GM21390 (cell line): ENCODE results near the gene POC5.
A peak's percentile ranks its signal among the peaks of the same experiment; 100 is the strongest.
"Not testable (repeated sequence)": the region's sequence is repeated elsewhere in the genome, so short reads cannot be mapped to it uniquely, and the experiment has no call there.

Source experiments
- ATAC-seq: cut with Tn5 transposase; IDR thresholded peaks from one replicate; pipeline ENCODE4 v1.9.1; 2021; ENCODE audit not compliant: unreplicated experiment

Gene POC5, protein sequence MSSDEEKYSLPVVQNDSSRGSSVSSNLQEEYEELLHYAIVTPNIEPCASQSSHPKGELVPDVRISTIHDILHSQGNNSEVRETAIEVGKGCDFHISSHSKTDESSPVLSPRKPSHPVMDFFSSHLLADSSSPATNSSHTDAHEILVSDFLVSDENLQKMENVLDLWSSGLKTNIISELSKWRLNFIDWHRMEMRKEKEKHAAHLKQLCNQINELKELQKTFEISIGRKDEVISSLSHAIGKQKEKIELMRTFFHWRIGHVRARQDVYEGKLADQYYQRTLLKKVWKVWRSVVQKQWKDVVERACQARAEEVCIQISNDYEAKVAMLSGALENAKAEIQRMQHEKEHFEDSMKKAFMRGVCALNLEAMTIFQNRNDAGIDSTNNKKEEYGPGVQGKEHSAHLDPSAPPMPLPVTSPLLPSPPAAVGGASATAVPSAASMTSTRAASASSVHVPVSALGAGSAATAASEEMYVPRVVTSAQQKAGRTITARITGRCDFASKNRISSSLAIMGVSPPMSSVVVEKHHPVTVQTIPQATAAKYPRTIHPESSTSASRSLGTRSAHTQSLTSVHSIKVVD

DNA sequence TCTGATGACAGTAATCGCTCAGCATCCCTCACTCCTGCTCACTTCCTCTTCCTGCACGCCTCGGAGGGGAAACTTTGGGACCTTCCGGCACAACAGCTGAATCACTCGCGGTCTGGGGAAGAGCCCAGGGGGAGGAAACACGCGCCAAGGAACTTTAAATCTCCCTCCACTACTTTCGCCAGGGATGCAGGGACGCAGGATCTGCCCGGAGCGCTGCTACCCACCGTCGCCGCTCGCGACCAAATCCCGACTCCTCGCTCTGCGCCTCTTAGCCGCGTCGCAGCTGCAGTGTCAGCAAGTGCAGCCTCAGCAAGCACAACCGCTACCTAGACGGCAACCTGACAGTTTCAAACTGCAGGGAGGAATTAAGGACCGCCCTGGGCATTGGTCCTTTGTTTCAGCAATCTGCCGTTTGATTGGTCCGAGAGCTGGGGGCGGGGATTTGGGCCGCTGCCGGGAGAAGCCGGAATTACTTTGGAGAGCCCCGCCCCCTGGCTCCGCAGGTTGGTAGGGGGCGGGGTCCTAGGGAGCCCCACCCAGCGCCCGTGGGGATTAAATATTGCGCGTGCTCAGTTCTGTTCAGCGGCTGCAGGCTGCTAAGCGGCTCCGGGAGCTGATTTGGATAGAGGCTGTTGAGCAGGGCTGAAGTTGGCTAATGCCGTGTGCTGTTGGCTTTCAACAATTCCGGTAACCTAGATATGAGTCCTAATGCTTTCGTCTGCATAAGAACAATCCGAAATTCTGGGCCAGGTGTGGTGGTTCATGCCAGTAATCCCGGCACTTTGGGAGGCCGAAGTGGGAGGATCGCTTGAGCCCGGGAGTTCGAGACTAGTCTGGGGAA lies at the start of gene POC5:
Gene POC5 (minus strand): TSS at position 356 of the 841 bp plus-strand sequence. CDS start 4,500 bp downstream, outside the sequence.
- peak; percentile 90 for ATAC-seq

DNA sequence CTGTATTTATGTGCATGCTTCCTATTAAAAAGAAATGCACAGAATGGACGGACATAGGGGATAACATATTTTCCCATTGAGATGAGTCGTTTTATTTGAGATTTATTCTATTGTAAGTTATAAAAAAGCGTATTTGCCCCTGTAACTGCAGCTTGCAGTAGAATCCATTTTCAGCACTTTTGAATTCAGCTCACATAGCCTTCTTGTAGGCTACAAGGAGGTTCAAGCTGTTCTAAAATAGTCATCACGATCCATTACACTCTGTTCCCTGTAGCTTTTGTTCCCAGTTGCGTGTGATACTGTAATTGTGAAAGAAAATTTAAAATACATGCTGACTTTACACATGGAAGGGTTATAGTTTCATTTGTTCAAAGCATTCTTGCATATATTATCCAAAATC lies 40.9 kb upstream of the POC5 start:
- no peak for ATAC-seq

DNA sequence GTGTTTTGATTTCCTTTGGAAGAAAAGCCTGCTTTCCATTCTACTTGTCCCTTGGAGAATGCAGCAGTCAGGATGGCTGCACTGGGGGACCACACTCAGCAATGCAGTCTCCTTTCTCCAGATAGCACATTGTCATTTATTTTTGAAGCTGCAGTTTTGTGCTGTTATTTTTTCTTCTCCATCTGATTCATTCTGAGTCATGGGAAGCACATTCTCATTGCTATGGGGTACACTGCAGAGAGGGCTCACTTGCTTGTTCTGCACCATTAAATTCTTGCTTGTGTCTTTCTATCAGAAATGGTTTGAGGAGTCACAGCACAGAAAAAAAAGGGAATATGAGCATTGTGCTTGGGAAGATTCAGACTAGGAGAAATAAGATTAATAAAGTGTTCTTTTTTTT lies 39.7 kb upstream of the POC5 start:
- ATAC-seq, result no peak

DNA sequence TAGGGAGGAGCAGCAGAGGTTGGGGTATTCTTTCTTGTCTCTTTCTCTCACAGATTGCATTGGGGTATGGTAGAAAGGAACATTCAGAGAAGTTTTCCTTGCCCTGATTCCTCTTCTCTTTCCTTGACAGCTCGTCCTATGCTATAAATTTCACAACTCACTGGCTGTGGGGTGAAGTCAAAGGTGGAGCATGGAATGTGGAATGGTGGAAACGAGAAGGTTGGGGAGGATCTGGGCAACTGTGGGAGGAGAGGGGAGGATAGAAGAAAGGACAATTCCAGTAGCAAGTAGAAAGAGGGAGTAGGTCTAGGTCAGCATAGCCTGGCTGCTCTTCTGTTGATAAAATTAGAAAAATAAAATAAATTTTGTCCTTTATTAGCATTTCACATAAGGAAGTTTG lies 39.0 kb upstream of the POC5 start:
- no peak for ATAC-seq

DNA sequence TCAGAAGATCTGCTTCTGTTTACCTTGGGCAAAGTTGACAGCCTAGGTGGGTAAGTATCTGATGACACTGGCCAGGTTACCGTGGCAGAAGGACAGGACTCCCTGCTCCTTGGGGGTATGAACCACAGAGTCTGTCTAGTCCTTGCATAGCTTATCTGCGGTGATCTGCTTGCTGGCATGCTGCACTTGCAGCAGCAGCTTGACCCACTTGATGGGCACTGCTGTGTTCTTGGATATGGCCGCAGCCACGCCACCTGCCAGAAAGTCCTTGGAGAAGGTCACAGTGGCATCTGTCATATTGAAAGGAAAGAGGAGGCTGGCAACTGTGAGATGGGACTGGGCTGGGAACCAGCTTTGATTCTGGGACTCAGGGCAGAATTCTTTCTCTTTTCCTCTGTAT lies 35.9 kb upstream of the POC5 start:
- ATAC-seq, result no peak

DNA sequence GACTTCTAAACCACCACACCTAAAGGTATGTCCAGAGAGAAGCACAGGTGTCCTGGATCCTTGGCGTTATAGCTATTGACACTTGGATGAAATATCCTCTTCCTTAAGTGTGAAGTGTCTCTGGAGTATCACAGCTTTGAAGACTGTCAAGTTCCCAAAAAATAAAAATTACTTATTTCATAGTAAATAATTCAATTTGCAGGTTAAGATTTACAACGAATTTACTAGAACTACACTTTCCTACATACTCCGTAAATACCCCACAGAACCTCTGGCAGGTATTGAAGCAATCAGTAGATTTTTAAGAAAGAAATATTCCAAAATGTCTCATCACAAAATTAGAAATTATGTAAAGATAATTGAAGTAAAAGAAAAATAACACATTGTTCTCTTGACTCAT lies 27.1 kb upstream of the POC5 start:
- ATAC-seq, result no peak

DNA sequence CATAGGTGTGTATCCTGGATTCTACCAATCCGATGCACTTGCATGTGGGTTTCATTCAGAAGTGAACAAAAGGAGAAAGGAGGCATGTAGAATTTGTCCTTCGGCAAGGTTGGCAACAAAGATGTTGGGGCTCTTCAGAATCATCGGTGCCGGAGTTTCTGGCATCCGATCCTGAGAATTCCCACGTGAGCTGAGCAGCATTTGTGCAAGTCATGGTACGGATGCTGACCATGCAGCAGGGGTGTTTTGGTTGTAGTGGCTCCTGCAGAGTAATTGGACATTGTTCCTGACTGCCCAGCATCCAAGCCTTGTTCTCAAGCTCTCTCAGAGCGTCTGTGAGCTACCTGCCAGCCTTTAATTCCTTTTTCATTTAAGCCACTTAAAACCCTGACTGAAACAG lies 19.0 kb upstream of the POC5 start:
- no peak for ATAC-seq

DNA sequence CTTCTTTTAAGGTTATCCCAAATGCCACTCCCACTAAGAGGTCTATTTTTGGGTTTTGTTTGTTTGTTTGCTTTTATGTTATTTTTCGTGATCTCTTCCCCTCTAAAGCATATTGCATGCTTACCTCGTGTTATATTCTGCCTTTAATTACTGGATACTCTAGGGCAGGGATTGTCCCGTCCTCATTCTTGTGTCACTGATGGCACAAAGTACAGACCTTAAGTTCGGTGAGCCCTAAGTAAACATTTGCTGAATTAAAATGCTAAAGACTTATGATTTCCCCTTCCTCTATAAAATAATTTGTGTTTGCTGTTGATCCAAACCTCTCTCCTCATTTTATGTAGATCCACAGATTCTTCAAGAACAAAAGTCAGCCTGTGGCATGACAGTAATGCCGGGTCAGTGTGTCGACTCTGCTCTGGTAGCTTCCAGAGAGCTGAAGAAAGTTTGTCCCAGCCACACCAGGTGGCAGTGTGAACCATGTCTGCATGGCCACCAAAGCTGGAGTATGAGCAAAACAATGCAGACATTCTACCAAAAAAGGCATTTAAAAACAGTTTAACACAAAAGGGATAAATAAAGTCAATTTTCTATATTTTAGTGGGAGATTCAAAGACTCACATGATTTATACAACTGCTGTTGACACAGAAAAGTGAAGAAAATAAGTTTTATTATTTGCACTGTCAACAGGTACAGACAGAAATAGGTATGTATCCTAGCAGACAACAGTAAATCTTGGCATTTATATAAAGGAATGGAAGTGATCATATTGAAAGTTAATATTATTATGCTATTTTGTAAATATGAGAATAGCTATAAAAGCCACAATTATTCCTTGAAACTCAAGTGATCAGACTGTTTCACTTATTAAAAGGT lies 17.9 kb upstream of the POC5 start:
- no peak for ATAC-seq

DNA sequence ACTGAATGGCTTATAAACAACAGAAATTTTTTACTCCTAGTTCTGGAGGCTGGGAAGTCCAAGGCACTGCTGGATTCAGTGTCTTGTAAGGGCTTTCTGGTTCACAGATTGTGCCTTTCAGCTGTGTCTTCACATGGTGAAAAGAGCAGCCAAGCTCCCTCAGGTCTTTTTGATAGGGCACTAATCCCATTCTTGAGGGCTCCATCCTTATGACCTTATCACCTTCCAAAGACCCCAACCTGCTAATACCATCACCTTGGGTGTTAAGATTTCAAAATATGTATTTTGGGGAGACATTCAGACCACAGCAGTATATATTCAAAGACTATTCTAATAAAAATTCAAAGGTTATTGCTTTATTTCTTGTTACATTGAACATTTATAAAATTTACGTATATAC lies 16.5 kb upstream of the POC5 start:
- no peak for ATAC-seq

DNA sequence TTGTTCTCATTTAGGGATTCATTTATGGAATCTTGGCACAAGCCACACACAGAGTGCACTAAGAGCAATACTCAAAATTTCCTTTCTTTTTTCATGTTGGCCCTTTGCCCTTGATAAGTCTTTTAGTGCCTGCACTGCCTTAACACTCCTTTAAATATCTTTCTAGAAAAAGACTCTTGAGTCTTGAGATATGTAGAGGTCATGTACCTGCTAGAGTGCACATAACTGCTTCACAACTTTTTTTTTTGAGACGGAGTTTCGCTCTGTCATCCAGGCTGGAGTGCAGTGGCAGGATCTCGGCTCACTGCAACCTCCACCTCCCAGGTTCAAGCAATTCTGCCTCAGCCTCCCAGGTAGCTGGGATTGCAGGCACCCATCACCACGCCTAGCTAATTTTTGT lies 14.3 kb upstream of the POC5 start:
- not testable (repeated sequence) for ATAC-seq

DNA sequence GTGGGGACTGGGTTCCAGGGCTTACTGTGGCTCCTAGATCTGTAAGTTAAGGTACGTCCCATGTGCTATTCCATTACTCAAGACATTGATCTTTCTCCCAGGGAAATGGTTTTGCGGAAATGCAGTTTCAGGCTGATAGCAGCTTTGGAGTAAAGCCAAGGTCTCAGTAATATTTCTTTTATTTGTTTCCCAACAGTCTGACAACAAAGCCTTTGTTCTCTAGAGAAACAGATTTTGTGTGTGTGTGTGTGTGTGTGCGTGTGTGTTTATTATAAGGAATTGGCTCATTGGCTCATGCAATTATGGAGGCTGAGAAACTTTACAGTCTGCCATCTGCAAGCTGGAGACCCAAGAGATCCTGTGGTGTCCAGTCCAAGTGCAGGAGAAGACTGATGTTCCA lies 12.1 kb upstream of the POC5 start:
- ATAC-seq, result no peak

DNA sequence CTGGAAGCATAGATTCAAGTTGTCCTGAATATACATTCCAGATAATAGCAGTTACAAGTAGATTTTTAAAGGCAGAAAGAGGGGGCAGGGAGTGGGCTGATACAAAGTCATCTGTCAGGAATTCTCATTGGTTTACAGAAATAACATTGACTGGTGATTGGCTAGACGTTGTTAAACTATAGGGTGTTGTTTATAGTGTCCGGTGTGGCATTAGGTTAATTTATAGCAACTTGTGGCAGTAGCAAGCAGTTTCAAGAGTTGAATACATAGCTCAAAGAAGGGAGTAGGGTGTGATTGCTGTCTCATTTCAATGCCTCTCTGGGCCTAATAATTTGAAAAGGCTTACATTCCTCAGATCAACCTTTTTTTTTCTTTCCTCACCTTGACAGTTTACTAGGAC lies 10.7 kb upstream of the POC5 start:
- ATAC-seq, result no peak

DNA sequence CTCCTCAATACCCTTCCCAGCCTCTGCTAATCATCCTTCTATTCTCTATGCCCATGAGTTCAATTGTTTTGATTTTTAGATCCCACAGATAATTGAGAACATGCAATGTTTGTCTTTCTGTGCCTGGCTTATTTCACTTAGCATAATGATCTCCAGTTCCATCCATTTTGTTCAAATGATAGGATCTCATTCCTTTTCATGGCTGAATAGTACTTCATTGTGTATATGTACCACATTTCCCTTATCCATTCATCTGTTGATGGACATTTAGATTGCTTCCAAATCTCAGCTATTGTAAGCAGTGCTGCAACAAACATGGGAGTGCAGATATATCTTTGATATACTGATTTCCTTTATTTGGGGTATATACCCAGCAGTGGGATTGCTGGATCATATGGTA lies 9.0 kb upstream of the POC5 start:
- ATAC-seq, result not testable (repeated sequence)

DNA sequence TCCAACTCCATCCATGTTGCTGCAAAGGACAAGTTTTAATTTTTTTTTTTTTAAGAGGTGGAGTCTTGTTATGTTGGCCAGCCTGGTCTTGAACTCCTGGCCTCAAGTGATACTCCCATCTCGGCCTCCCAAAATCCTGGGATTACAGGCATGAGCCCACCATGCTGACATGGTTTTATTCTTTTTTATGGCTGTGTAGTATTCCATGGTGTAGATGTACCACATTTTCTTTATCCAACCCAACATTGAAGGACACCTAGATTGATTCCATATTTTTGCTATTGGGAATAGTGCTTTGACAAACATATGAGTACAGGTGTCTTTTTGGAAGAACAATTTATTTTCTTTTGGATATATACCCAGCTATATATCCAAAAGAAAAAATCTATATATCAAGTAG lies 6.1 kb upstream of the POC5 start:
- ATAC-seq, result no peak

DNA sequence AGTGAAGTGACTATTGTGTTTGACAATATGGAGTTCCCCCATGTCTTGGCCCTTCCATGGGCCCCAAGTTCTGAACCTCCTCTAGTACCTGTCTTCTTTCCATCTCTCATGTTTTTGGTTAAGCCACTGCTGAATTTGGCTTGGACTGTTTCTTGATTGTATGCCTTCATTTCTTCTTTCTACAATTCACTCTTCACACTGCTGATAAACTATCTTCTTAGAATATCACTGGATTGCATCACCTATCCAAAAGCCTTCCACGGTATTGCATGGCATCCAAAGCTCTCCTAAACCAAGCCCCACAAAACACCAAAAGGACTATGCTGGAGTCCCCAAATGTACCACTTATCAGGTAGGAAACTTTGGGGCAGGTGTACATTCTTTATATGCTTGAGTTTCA lies 4.3 kb upstream of the POC5 start:
- ATAC-seq, result no peak

DNA sequence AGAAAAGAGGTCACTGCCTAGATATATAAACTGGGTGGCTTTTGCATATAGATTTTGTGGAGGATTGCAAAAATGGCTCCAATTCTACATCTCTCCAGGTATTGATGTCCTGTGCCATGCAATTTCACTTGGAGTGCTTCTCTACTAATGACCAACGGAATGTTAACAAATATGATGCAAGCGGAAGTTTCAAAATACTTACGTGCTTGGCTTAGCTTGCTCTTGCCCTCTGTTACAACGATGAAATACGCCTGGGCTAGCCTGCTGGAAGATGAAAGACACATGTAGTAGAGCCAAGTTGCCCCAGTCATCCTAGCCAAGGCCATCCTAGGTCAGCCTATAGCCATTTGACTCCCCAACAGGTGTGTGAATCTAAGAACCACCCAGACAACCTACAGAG lies 3.6 kb upstream of the POC5 start:
- ATAC-seq, result no peak

DNA sequence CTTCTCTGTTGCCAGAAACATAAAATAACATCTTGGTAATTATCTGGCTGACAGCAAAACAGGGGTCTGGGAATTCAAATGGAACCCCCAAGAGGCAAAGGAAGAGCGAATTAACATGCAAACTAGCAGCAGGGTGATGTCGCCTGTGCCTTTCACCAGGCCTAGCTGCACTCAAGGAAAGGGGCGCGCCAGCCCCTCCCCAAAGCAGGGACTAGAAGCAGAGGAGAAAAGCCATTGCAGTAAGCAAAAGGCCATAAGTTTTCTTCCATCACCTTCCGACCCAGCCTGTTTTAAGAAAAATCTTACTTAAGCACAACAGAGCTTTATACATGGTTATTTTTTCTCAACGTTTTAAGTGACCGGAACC lies 539 bp downstream of the POC5 start:
- ATAC-seq, result peak; percentile 16

DNA sequence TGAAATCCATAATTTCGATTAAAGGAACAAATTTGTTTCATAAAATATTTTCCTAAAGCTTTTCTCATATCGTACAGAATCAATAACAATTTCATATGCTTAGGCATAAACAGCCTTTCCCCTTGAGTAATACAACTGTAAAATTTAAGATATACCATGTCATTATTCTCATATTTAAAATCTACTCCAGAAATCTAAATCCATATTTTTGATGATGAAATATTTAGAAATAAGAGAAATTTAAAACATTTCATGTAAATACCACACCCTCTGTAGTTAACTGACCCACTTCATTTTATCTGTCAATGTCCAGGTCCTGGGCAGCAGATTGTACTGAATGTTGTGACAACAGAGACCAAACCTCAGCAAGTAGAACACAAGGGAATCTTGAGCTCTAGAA lies 5.1 kb downstream of the POC5 start:
- ATAC-seq, result no peak

DNA sequence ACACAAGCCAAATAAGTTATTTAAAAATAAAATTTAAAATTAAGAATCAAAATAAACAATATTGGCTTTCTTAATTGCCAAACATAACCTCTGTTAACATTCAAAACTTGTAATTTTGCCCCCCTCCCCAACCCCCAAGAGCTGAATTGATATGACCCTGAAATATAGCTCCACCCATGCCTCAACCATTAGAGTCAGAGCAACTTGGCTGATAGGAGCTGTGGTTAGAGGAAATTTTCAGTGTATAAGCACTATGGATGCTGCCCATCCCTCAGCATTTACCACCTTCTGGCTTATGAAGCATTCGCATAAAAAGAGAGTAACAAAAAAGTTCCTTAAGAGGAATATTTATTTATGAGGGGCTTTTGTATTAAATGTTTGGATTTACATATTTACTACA lies 6.1 kb downstream of the POC5 start:
- no peak for ATAC-seq

DNA sequence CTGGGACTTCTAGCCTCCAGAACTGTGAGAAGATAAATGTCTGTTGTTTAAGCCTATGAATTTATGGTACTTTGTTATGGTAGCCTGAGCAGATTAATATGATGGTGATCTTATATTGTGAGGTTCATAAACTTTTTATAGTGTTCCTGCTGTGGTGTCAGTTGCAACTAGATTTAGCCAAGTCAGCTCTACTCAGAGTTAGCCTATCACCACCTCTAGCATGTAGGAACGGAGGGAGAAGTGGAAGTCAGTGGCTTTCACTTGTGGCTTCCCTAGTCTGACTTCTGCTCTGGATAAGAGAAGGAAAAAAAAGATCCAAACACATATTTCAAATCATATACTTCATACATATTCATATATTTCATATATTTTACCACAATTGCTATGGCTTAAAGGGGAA lies 6.6 kb downstream of the POC5 start:
- ATAC-seq, result no peak

DNA sequence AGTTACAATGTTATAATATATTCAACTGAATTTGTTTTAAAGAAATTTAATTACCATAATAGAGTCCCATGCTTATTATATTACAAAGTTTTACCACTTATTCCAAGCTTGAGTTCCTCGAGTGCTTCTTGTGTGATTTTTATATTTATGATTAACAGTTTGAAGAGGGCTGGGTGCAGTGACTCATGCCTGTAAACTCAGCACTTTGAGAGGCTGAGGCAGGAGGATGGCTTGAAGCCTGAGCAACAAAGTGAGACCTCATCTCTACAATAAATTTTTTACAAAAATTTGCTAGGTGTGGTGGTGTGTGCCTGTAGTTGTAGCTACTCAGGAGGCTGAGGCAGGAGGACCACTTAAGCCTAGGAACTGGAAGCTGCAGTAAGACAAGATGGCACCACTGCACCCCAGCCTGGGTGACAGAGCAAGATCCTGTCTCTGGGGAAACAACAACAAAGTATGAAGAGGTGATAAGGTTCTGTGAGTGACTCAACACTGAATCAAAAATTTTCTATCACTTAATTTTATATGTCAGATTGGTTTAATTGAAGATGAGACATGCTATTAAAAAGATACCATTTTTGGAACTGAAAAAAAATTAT lies 9.2 kb downstream of the POC5 start:
- ATAC-seq, result no peak
